AG04450 (cell line): Measurements from ENCODE around the gene HOGA1. TPM values are rescaled to one million over a fixed set of nuclear protein-coding genes. Genes with fewer than 3 reads are reported as not detected.
A peak's percentile ranks its signal among the peaks of the same experiment; 100 is the strongest.

ENCODE experiments used
- CTCF ChIA-PET: fragments of 300-600, 350-600 bp; formaldehyde crosslinking; extraction: SDS; loops from one replicate; lab custom pipeline; 2022; ENCODE audit warnings: antibody characterized with exemption, inconsistent platforms; lab: Charles Lee
- POLR2A ChIA-PET: fragments of 350-600 bp; formaldehyde crosslinking; extraction: SDS; loops from one replicate; lab custom pipeline; 2021; ENCODE audit warnings: antibody characterized with exemption, inconsistent platforms; lab: Yijun Ruan, JAX
- DNase-seq: peaks from one replicate; pipeline ENCODE4 v3.0.0-alpha.2; 2011; ENCODE audit warnings: low read depth, low spot score
- H3K27ac ChIP-seq: one replicate; pipeline ENCODE4 v1.5.1; 2012; ENCODE audit warnings: low read depth, low read length, control low read depth
- H3K27me3 ChIP-seq: one replicate; pipeline ENCODE4 v1.6.0; 2012; ENCODE audit warnings: low read length; ENCODE audit not compliant: control insufficient read depth, insufficient read depth
- H3K4me3 ChIP-seq: 2 replicates; pipeline ENCODE4 v1.5.1; 2011; ENCODE audit warnings: mild to moderate bottlenecking, low read depth, low read length, control low read depth
- H3K9me3 ChIP-seq: 2 replicates; pipeline ENCODE4 v1.5.1; 2012; ENCODE audit warnings: low read length; ENCODE audit not compliant: control insufficient read depth, insufficient read depth
- polyA plus RNA-seq: library from polyadenylated mRNA; depleted of rRNA; stranded (reverse); fragments of >200 nt; gene quantifications from 2 replicates; pipeline ENCODE4 v1.2.3, GENCODE V29; 2011
- TF ChIP-seq, protein P1 (sequence below): IDR thresholded peaks from 2 replicates; pipeline ENCODE4 v1.5.1; 2011; ENCODE audit warnings: low read depth, low read length, control low read depth, inconsistent platforms

The HOGA1 gene
- polyA plus RNA-seq, 1 experiment, result 0.53 TPM

DNA sequence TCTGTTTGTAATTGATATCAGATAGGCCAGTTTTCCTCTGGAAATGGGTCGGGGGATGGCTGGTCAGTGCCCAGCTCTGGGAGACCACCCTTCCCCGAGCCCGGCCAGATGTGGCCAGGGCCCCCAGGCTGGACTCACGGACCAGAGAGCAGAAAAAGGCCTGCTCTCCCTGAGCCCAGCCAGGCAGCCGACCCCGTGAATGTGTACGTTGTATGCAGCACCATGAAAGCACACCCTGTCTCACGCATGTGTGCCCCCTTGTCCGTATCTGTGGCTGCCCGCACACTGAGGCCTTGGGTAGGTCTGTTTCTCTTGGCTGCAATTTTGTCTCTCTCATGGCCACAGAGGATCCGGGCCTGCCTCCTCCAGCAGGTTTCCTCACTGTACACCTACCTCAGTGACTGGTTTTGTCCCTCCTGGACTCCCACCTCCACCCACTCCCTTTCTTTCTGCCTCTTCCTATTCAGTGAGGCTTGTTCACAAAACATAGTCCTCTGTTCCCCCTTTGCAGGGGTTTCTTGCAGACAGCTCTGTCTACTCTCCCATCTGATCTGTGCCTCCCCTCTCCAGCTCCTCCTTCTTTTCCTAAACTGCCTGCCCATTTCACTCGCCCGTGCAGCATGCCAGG is 35.2 kb upstream of the HOGA1 start:
- TF ChIP-seq, protein P1, sequence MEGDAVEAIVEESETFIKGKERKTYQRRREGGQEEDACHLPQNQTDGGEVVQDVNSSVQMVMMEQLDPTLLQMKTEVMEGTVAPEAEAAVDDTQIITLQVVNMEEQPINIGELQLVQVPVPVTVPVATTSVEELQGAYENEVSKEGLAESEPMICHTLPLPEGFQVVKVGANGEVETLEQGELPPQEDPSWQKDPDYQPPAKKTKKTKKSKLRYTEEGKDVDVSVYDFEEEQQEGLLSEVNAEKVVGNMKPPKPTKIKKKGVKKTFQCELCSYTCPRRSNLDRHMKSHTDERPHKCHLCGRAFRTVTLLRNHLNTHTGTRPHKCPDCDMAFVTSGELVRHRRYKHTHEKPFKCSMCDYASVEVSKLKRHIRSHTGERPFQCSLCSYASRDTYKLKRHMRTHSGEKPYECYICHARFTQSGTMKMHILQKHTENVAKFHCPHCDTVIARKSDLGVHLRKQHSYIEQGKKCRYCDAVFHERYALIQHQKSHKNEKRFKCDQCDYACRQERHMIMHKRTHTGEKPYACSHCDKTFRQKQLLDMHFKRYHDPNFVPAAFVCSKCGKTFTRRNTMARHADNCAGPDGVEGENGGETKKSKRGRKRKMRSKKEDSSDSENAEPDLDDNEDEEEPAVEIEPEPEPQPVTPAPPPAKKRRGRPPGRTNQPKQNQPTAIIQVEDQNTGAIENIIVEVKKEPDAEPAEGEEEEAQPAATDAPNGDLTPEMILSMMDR, result no peak
- no peak overlapping the region for H3K4me3 ChIP-seq
- no peaks in the 10 kb centered on the region for H3K9me3 ChIP-seq
- DNase-seq, result no peak
- H3K27ac ChIP-seq, result no peak overlapping the region
- H3K27me3 ChIP-seq, result no peaks in the 10 kb centered on the region
- ChIA-PET CTCF (interaction anchor here (2.4 kb wide), 1 partner anchor 23 kb away, joined by 7 read pairs; the partner anchor contains the start of gene ANKRD2), POLR2A (no interaction called here)

DNA sequence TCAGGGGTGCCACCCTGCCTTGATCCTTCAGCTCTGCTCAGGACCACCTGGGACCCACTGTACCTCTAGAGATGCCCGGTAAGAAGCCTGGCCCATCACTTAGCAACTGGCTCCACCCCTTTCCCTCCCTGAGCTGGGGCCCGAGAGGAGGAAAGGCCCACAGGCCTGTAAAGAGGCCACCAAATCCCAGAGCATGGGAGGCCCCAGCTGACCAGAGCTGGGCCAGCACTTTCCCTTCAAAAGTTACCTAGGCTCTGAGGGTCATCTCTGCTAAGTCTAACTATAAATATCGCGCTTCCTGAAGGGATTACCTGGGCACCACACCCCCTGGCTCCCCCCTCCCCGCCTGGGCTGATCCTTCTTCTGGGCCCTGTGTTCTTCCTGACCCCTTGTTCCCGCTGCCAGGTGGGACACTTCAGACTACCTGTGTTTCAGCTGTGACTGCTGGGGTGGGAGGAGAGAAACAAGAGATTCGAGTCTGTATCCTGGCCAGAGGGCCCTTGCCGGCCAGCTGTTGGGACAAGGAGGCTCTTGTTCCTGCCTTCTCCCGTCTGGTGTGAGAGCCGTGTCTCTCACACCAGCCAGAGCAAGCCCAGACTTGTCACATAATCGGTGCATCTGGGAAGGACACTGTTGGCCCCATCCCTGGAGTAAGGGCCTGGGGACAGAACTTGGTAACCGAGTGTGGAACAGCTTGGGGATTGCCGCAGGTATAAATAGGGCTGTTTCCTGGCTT is 34.4 kb upstream of the HOGA1 start:
- Histone ChIP-seq H3K4me3 (no peak overlapping the region), H3K27me3 (no peaks in the 10 kb centered on the region), H3K27ac (peak overlapping the region; percentile 31), H3K9me3 (no peaks in the 10 kb centered on the region; the same call in 1 of the 2 replicates)
- CTCF ChIA-PET, result interaction anchor here (2.4 kb wide), 1 partner anchor 22 kb away, joined by 7 read pairs; the partner anchor contains the start of gene ANKRD2
- DNase-seq, result no peak
- POLR2A ChIA-PET, result no interaction called here
- TF ChIP-seq, protein P1, result no peak

DNA sequence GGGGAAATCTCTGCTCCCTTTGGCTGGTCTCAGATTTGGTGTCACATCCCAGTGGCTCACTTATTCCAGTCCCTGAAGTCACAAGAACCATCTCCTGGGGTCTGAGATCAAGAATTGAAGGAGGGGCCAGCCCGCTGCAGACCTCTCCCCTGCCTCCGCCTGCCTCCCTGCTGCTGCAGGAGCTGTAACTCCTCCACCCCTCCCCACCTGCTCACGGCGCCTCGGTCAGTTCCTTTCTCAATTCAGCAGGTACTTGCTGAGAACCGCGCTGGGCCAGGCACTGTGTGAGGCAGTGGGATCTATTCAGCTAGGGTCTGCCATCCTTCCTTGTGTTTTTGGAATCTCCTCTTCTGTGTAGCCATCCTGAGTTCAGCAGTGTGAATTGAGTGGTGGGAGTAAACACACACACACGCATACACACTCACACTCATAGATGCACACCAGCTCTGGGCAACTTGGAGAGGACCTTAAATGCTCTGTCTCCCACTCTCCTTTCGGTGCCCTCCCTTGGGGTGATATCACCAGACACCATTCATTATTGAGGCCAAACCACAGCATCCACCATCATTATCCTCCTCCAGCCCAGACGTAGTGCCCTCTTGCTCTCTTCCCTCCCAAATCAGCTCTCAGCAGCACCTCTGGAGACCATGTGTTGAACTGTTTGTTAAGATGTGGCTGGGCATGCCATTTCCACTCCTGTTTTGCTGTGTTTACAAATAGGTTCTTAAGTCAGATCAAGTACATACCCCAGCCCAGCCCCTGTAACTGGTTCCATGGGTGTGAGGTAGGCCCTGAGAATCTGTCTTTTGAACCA is 33.6 kb upstream of the HOGA1 start:
- no peak for DNase-seq
- no peak overlapping the region for H3K4me3 ChIP-seq
- ChIA-PET CTCF (interaction anchor here (1.0 to 4.7 kb wide), 4 partner anchors 21 to 85 kb away, joined by 3 to 44 read pairs (median 6); partner anchors contain the start of genes ANKRD2 and UBTD1), POLR2A (no interaction called here)
- H3K9me3 ChIP-seq, result peaks cover 3% of the 10 kb centered on the region
- TF ChIP-seq, protein P1, result no peak
- H3K27me3 ChIP-seq, result no peaks in the 10 kb centered on the region
- H3K27ac ChIP-seq, result no peak overlapping the region

DNA sequence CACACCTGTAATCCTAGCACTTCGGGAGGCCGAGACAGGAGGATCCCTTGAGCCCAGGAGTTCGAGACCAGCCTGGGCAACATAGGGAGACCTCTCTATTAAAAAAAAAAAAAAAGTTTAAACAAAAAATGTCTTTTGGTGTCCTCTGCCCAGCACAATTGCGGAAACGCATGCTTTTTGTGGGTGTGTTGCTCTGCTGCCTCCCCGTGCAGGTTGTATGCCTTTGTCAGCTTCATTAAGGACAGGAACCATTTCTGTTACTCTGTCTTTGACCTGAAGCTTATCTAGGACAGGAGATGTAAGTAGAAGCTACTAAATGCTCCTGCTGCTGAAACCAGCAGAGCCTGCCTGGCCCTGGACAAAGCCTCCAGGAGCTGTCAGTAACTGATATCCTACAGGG is 32.9 kb upstream of the HOGA1 start:
- no peak overlapping the region for H3K27ac ChIP-seq
- ChIA-PET CTCF (interaction anchor here (0.7 to 4.7 kb wide), 6 partner anchors 11 to 86 kb away, joined by 3 to 44 read pairs (median 4); partner anchors contain the start of genes ANKRD2 and UBTD1), POLR2A (no interaction called here)
- H3K27me3 ChIP-seq, result no peaks in the 10 kb centered on the region
- peaks cover 6% of the 10 kb centered on the region for H3K9me3 ChIP-seq
- no peak overlapping the region for H3K4me3 ChIP-seq
- DNase-seq, result no peak
- TF ChIP-seq, protein P1, result no peak
